Sciatic nerve (tissue), 2 donors: Measurements from ENCODE around the gene NRL. TPM values are rescaled to one million over a fixed set of nuclear protein-coding genes. Genes with fewer than 3 reads are reported as not detected.

Experiments
- ATAC-seq: fragments of 200-7000 bp; cut with Tn5 transposase; one replicate; pipeline ENCODE4 v1.9.1; 2020; ENCODE audit warnings: mild to moderate bottlenecking, moderate library complexity
- DNase-seq: peaks from one replicate; pipeline ENCODE4 v3.0.0-alpha.2; 2020; ENCODE audit warnings: low spot score
- intact Hi-C: fragments of 100-400 bp; cut with DNase I; formaldehyde crosslinking; loops from one replicate; pipeline ENCODE4 v1.14.2; 2022
- total RNA-seq: library from RNA; stranded (reverse); fragmentation: NEBNext Ultra II Directional; extraction: Animal tissue kit (Norgen Biotek cat#: 25700); gene quantifications from one replicate; pipeline ENCODE4 v1.2.1, GENCODE V29; 2021
- donor health status: DM: no; HTN: no; CAD: no.
- donor health status: DM: no; HTN: no; CAD: no.

The NRL gene
- total RNA-seq: 2.9 TPM

DNA sequence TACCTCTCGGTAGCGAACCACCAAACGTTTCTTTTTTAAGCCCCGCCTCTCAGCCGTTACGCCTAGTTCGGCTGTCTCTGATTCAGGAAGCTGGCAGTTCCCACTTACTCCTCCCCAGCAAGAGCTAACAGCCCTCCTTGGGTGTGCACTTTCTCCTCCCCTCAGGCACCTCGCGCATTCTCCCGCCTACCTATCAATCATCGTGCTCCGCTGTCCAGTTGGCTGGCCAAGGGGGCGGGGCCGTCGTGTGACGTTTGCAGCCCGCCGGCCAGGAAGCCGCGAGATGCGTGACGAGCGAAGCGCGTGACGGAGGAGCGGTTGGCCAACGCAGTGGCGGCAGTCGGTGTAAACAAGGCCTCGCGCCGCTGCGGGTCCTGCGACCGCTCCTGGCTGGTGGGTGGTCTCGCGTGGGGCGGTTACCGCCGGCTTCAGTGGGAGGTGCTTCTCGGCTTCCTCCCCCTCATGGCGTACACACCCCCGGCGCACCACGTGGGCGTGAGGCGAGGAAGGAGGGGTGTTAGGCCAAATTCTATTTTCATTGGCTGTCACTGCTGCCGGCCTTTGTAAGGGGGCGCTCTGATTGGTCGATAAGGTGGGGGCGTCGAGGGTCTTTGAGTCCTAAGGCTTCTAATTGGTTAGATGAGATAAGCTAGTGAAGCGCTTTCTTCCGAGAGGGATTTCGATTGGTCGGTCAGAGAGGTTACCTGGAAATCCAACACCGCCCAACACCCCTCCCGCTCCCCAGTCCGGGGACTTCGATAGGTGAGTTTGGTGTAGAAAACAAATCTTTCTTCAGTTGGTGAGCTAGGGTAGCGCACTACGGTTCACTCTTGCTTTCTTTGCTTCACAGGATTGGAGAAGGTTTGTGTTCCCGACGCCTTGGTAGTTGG is at the start of gene NRL, which contains the start of gene DCAF11:
NRL (minus strand) TSS at position 418 of the 890 bp plus-strand sequence. CDS start 32,101 bp downstream, outside the sequence.
DCAF11 (plus strand) TSS at position 246 of the 890 bp plus-strand sequence. CDS start 818 bp downstream, outside the sequence.
- intact Hi-C loops: no loop called here
- peak; percentile 97 for ATAC-seq
- peak; percentile 99 for DNase-seq

DNA sequence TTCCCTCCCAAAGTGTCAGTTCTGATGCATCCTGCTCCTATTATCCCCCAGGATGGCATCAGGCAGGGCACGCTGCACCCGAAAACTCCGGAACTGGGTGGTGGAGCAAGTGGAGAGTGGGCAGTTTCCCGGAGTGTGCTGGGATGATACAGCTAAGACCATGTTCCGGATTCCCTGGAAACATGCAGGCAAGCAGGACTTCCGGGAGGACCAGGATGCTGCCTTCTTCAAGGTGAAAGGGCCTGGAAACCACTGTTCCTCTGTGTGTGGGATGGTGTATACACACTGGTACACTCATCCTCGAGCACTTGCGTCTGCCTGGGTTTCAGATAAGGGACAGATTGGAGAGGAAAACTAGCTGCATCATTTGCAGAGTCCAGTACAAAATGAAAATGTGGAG is 47.3 kb upstream of the NRL start:
- DNase-seq: no peak
- ATAC-seq: peak; percentile 1
- intact Hi-C loops: no loop called here

DNA sequence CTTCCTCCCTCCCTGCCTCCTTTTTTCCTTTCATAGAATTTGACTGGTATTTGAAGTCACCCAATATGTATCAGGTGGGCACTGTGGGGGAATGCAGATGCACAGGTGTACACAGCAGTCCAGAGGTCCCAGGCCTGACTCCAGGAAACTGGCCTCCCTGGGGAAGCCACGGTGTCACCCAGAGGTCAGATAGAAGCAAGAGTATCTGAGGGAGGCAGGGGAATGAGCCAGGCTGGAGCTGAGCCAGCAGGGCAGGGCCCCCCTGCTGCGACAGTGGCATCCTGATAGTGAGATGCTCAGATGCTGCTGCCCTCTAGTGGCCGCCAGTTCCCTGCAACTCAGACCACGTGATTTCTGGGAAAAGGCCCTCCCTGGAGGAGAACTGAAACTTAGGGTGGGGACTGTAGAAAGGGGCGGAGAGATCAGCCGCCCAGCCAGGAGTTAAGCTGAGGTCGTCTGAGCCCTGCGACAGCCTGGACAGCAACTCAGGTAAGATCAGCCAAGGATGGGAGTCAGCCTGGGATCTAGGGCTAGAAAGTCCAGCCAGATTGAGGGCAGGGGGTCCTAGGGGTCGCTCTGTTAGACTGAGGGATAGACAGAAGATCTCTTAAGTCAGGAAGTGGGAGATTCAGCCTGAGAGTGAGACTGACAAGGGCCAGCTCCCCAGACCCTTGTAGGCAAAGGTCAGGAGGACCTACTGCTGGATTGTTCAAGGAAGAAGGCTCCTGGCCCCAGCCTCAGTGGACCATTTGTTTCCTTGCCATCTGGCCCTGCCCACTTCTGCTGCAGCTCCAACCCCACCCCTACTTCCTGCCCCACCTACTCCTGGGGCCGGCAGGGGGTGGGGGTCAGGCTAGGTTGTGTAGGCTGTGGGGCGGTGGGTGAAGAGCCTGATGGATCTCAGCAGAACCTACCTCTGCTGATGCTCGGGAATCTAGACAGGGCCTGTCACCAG is 46.4 kb upstream of the NRL start, which contains the start of gene IRF9:
IRF9 (plus strand) TSS at position 416 of the 955 bp plus-strand sequence. CDS start 880 bp downstream, outside the sequence.
- DNase-seq (peak; percentile 98), ATAC-seq (peak; percentile 97)
- intact Hi-C loops: no loop called here

- peak; percentile 23 for ATAC-seq
- intact Hi-C loops: no loop called here
Measured at GRCh38 chr14:24160499-24160849, 45.7 kb upstream of the NRL start.

GRCh38 chr14:24159777-24160498 is 45.2 kb upstream of the NRL start:
- intact Hi-C loops: no loop called here
- no peak for DNase-seq
- no peak for ATAC-seq

More at GRCh38 chr14:24160499-24160849, 45.7 kb upstream of the NRL start:
- no peak for DNase-seq

GRCh38 chr14:24157331-24157730 is 42.6 kb upstream of the NRL start:
- ATAC-seq (no peak), DNase-seq (no peak)
- intact Hi-C loops: no loop called here

GRCh38 chr14:24156840-24157239 is 42.1 kb upstream of the NRL start:
- intact Hi-C loops: no loop called here
- no peak for ATAC-seq

GRCh38 chr14:24155100-24155499 is 40.4 kb upstream of the NRL start:
- intact Hi-C loops: no loop called here
- DNase-seq (no peak), ATAC-seq (no peak)

More at GRCh38 chr14:24156840-24157239, 42.1 kb upstream of the NRL start:
- no peak for DNase-seq

- no peak for DNase-seq
- ATAC-seq: no peak
- intact Hi-C loops: no loop called here
Measured at GRCh38 chr14:24151404-24152080, 36.8 kb upstream of the NRL start.

DNA sequence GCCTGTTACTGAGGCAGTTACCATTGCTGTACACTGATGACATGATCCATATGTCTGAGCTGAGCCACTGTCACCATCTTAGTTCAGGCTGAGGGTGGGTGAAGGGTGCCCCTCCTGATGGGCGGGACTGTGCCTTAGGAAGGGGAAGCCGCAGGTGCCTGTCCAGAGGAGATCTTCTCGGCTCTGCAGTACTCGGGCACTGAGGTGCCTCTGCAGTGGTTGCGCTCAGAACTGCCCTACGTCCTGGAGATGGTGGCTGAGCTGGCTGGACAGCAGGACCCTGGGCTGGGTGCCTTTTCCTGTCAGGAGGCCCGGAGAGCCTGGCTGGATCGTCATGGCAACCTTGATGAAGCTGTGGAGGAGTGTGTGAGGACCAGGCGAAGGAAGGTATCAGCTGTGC is 36.2 kb upstream of the NRL start:
- no peak for DNase-seq
- intact Hi-C loops: no loop called here
- ATAC-seq: no peak

DNA sequence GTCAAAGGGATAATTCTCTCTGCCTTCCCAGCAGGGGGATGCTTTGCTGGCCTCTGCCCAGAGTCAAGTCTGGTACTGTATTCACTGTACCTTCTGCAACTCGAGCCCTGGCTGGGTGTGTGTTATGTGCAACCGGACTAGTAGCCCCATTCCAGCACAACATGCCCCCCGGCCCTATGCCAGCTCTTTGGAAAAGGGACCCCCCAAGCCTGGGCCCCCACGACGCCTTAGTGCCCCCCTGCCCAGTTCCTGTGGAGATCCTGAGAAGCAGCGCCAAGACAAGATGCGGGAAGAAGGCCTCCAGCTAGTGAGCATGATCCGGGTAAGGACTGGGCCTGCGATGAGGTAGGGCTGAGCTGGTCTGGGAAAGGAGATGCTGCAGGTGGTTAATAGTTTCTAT is 35.8 kb upstream of the NRL start:
- no peak for ATAC-seq
- DNase-seq: no peak
- intact Hi-C loops: no loop called here

- intact Hi-C loops: no loop called here
- DNase-seq (no peak), ATAC-seq (no peak)
Measured at GRCh38 chr14:24150061-24150460, 35.3 kb upstream of the NRL start.

DNA sequence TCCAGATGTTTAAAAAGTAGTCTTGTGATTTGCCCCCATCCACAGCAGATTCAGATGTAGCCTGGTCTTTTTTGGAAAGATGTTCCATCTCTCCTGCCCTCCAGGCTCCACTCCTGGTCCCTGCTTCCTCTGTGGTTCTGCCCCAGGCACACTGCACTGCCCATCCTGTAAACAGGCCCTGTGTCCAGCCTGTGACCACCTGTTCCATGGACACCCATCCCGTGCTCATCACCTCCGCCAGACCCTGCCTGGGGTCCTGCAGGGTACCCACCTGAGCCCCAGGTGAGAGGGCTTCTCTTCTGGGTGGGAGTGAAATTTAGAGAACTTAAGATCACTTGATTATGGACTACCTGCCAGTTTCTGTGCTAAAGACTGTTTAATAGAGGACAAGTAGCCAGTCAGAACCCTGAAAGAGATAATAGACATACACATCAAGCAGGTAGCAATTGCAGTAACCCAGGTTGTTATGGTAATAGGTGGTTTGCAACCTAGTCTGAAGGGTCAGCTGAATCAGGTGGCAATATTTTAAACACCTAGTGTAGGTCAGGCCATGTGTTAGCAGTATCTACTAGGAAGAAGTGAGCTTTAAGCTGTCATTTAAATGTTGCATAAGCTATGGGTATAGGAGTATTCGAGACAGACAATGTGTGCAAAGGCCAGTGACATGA is 34.7 kb upstream of the NRL start:
- intact Hi-C loops: no loop called here
- DNase-seq: no peak
- no peak for ATAC-seq

DNA sequence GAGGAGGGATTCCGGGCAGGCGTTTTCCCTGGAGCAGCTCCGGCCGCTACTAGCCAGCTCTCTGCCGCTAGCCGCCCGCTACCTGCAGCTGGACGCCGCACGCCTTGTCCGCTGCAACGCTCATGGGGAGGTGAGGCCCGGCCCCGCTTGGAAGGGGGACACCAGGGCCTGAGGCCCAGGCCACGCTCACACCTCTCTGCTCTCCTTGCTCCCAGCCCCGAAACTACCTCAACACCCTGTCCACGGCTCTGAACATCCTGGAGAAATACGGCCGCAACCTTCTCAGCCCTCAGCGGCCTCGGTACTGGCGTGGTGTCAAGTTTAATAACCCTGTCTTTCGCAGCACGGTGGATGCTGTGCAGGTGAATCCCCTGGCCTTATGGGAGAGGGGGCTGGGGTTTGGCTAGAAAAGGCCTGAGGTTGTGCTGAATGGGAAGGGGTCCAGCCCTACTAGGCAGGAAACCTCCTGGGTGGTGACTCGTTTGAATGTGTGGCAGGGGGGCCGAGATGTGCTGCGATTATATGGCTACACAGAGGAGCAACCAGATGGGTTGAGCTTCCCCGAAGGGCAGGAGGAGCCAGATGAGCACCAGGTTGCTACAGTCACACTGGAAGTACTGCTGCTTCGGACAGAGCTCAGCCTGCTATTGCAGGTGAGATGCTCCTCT is 33.1 kb upstream of the NRL start:
- DNase-seq (no peak), ATAC-seq (no peak)
- intact Hi-C loops: no loop called here

- peak; percentile 99 for DNase-seq
- ATAC-seq: peak; percentile 97
- intact Hi-C loops: no loop called here
Measured at GRCh38 chr14:24146978-24147760, 32.4 kb upstream of the NRL start, which contains the start of gene RNF31. TSS of gene RNF31 (plus strand) at chr14:24147498. CDS start at chr14:24147699, 201 bp downstream.

- intact Hi-C loops: no loop called here
- peak; percentile 95 for DNase-seq
- peak; percentile 91 for ATAC-seq
Measured at GRCh38 chr14:24146453-24146977, 31.8 kb upstream of the NRL start, which contains the start of gene PSME2. TSS of gene PSME2 (minus strand) at chr14:24146610. CDS start at chr14:24146581, 29 bp downstream.
